GM23338 (cell line): ENCODE results near the gene SYT15. TPM values are rescaled to one million over a fixed set of nuclear protein-coding genes. Genes with fewer than 3 reads are reported as not detected.
A peak's percentile ranks its signal among the peaks of the same experiment; 100 is the strongest.
"Not testable (repeated sequence)": the region's sequence is repeated elsewhere in the genome, so short reads cannot be mapped to it uniquely, and the experiment has no call there.

Source experiments
- ATAC-seq: fragments of 200-7000 bp; cut with Tn5 transposase; 3 replicates; pipeline ENCODE4 v1.9.1; 2020
- DNase-seq: peaks from one replicate; pipeline ENCODE4 v3.0.0-alpha.2; 2015; ENCODE audit warnings: low spot score
- H2AFZ ChIP-seq: fragments of 200-600 bp; sonication (generic); 2 replicates; pipeline ENCODE4 v1.8.0; 2016; ENCODE audit warnings: antibody characterized with exemption, mild to moderate bottlenecking, moderate library complexity
- H3F3A ChIP-seq: fragments of 200-600 bp; sonication (generic); replicated peaks from 2 replicates; pipeline ENCODE4 v1.8.0; 2017; ENCODE audit warnings: antibody characterized with exemption, mixed run types, low read depth
- H3K27ac ChIP-seq: fragments of 200-600 bp; sonication (generic); 2 replicates; pipeline ENCODE4 v1.6.1; 2016; ENCODE audit warnings: low read depth
- H3K27me3 ChIP-seq: fragments of 200-600 bp; sonication (generic); 2 replicates; pipeline ENCODE4 v1.8.0; 2016; ENCODE audit warnings: mild to moderate bottlenecking, mixed run types, moderate library complexity; ENCODE audit not compliant: insufficient read depth
- H3K36me3 ChIP-seq: fragments of 200-600 bp; sonication (generic); 2 replicates; pipeline ENCODE4 v1.8.0; 2016; ENCODE audit warnings: mild to moderate bottlenecking; ENCODE audit not compliant: insufficient read depth
- H3K4me1 ChIP-seq: fragments of 200-600 bp; sonication (generic); 2 replicates; pipeline ENCODE4 v1.8.0; 2016; ENCODE audit warnings: mild to moderate bottlenecking, moderate library complexity; ENCODE audit not compliant: insufficient read depth
- H3K4me2 ChIP-seq: fragments of 200-600 bp; sonication (generic); 2 replicates; pipeline ENCODE4 v1.7.1; 2017; ENCODE audit warnings: mixed run types
- H3K4me3 ChIP-seq: fragments of 200-600 bp; sonication (generic); 2 replicates; pipeline ENCODE4 v1.6.1; 2016; ENCODE audit warnings: mixed run types
- H3K79me2 ChIP-seq: fragments of 200-600 bp; sonication (generic); replicated peaks from 2 replicates; pipeline ENCODE4 v1.8.0; 2017; ENCODE audit warnings: mild to moderate bottlenecking; ENCODE audit not compliant: insufficient read depth
- H3K9me2 ChIP-seq: fragments of 200-600 bp; sonication (generic); 2 replicates; pipeline ENCODE4 v1.8.0; 2017; ENCODE audit not compliant: insufficient read depth
- H4K20me1 ChIP-seq: fragments of 200-600 bp; sonication (generic); replicated peaks from 2 replicates; pipeline ENCODE4 v1.8.0; 2017; ENCODE audit warnings: mild to moderate bottlenecking; ENCODE audit not compliant: insufficient read depth
- H3K27ac Mint-ChIP-seq: 2 replicates; pipeline ENCODE4 v1.8.0; 2020; ENCODE audit warnings: inconsistent platforms, mild to moderate bottlenecking, moderate library complexity, mixed read lengths
- H3K27me3 Mint-ChIP-seq: 3 replicates; pipeline ENCODE4 v1.8.0; 2022; ENCODE audit warnings: low read depth, mild to moderate bottlenecking, moderate library complexity, mixed read lengths, inconsistent platforms; ENCODE audit not compliant: insufficient read depth, poor library complexity
- H3K36me3 Mint-ChIP-seq: 3 replicates; pipeline ENCODE4 v1.8.0; 2021; ENCODE audit warnings: low read depth, mild to moderate bottlenecking, inconsistent platforms, moderate library complexity, mixed read lengths
- H3K4me1 Mint-ChIP-seq: 3 replicates; pipeline ENCODE4 v1.8.0; 2020; ENCODE audit warnings: mild to moderate bottlenecking, inconsistent platforms, mixed read lengths
- H3K4me3 Mint-ChIP-seq: 3 replicates; pipeline ENCODE4 v1.8.0; 2021; ENCODE audit warnings: moderate library complexity, mild to moderate bottlenecking, inconsistent platforms, mixed read lengths
- H3K9me3 Mint-ChIP-seq: 3 replicates; pipeline ENCODE4 v1.8.0; 2020; ENCODE audit warnings: moderate library complexity, mild to moderate bottlenecking, inconsistent platforms, mixed read lengths
- CREB1 ChIP-seq: fragments of 250-450 bp; sonication (Bioruptor Pico); IDR thresholded peaks from 2 replicates; pipeline ENCODE4 v1.5.0; 2020; ENCODE audit warnings: low read depth, mild to moderate bottlenecking, moderate library complexity
- ETS1 ChIP-seq: IDR thresholded peaks from 2 replicates; pipeline ENCODE4 v1.6.1; 2016; ENCODE audit warnings: antibody characterized with exemption
- EZH2 ChIP-seq: fragments of 200-600 bp; sonication (generic); IDR thresholded peaks from one replicate; pipeline ENCODE4 v1.8.0; 2017; ENCODE audit warnings: antibody characterized with exemption, mild to moderate bottlenecking, low read depth; ENCODE audit not compliant: unreplicated experiment
- EZH2phosphoT487 ChIP-seq: fragments of 200-600 bp; sonication (generic); IDR thresholded peaks from one replicate; pipeline ENCODE4 v1.8.1; 2018; ENCODE audit warnings: antibody characterized with exemption; ENCODE audit not compliant: unreplicated experiment
- JUNB ChIP-seq: IDR thresholded peaks from one replicate; pipeline ENCODE4 v1.6.1; 2016; ENCODE audit warnings: antibody characterized with exemption; ENCODE audit not compliant: unreplicated experiment
- NANOG ChIP-seq: IDR thresholded peaks from 2 replicates; pipeline ENCODE4 v1.6.1; 2016; ENCODE audit warnings: antibody characterized with exemption, borderline replicate concordance
- ZNF114 ChIP-seq: fragments of 250-450 bp; sonication (Bioruptor Pico); IDR thresholded peaks from 2 replicates; pipeline ENCODE4 v1.5.0; 2020; ENCODE audit warnings: mild to moderate bottlenecking, moderate library complexity
- ZNF331 ChIP-seq: fragments of 250-450 bp; sonication (Bioruptor Pico); IDR thresholded peaks from 2 replicates; pipeline ENCODE4 v1.5.0; 2020; ENCODE audit warnings: low read depth, mild to moderate bottlenecking, moderate library complexity
- polyA plus RNA-seq: library from polyadenylated mRNA; unstranded; fragments of >200 nt; fragmentation: Nextera tagmentation; extraction: Ambion mirVana; gene quantifications from 2 replicates; pipeline ENCODE4 v1.2.1, GENCODE V29; 2016
- total RNA-seq: library from RNA; depleted of rRNA; stranded (reverse); fragments of >200 nt; shearing (Covaris generic); gene quantifications from 2 replicates; pipeline ENCODE4 v1.2.3, GENCODE V29; 2014
- TF ChIP-seq, protein P1 (sequence below), 2 experiments: fragments of 200-600 bp in 1 of 2; sonication (generic) in 1 of 2; conservative IDR thresholded peaks; 2 replicates each; pipeline versions ENCODE4 v1.5.1 to v1.6.1; 2016 to 2017; ENCODE audit warnings: antibody characterized with exemption in 2 of 2, low read depth in 2 of 2, mild to moderate bottlenecking in 2 of 2, moderate library complexity in 1 of 2

Gene SYT15
- total and polyA plus RNA-seq, 2 experiments from 2014 or later: 1.5 TPM; not detected in 1

- Histone ChIP-seq H3K27me3 (peaks cover 16% of the 10 kb centered on the region), H2AFZ (peak overlapping the region; percentile 56; the same call in 1 of the 2 replicates), H3F3A (0 out of 2 replicates have a peak, but pooled peaks cover 6% of the 10 kb centered on the region), H3K9me2 (peaks cover 4% of the 10 kb centered on the region; the same call in 1 of the 2 replicates), H3K79me2 (no peaks in the 10 kb centered on the region), H3K36me3 (no peaks in the 10 kb centered on the region; the same call in 1 of the 2 replicates), H3K4me3 (no peak overlapping the region), H3K27ac (no peak overlapping the region), H3K4me2 (no peak overlapping the region), H3K4me1 (peaks cover 6% of the 10 kb centered on the region; the same call in 1 of the 2 replicates), H4K20me1 (no peaks in the 10 kb centered on the region)
- Mint-ChIP-seq H3K36me3 (no peaks in the 10 kb centered on the region), H3K9me3 (peaks cover 2% of the 10 kb centered on the region; the same call in 1 of the 3 replicates), H3K27ac (no peak overlapping the region), H3K27me3 (peaks cover 11% of the 10 kb centered on the region), H3K4me1 (peaks cover 4% of the 10 kb centered on the region; the same call in 2 of the 3 replicates), H3K4me3 (no peak overlapping the region)
- ATAC-seq (no peak), DNase-seq (no peak)
- TF ChIP-seq, protein P1, sequence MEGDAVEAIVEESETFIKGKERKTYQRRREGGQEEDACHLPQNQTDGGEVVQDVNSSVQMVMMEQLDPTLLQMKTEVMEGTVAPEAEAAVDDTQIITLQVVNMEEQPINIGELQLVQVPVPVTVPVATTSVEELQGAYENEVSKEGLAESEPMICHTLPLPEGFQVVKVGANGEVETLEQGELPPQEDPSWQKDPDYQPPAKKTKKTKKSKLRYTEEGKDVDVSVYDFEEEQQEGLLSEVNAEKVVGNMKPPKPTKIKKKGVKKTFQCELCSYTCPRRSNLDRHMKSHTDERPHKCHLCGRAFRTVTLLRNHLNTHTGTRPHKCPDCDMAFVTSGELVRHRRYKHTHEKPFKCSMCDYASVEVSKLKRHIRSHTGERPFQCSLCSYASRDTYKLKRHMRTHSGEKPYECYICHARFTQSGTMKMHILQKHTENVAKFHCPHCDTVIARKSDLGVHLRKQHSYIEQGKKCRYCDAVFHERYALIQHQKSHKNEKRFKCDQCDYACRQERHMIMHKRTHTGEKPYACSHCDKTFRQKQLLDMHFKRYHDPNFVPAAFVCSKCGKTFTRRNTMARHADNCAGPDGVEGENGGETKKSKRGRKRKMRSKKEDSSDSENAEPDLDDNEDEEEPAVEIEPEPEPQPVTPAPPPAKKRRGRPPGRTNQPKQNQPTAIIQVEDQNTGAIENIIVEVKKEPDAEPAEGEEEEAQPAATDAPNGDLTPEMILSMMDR (conservative IDR thresholded peaks at IDR 0.05; ENCODE audit: low read depth in 2 of 2): no peak
- TF ChIP-seq ZNF114: no peak
- no peak for TF ChIP-seq JUNB
- TF ChIP-seq EZH2: no peak
- TF ChIP-seq ZNF331: no peak
- no peak for TF ChIP-seq CREB1 (CRISPR knock-in tag)
- no peak for TF ChIP-seq EZH2phosphoT487
- no peak for TF ChIP-seq NANOG
- TF ChIP-seq ETS1: no peak
These were observed 18.0 kb upstream of the SYT15 start for GRCh38 chr10:46560952-46561351.

DNA sequence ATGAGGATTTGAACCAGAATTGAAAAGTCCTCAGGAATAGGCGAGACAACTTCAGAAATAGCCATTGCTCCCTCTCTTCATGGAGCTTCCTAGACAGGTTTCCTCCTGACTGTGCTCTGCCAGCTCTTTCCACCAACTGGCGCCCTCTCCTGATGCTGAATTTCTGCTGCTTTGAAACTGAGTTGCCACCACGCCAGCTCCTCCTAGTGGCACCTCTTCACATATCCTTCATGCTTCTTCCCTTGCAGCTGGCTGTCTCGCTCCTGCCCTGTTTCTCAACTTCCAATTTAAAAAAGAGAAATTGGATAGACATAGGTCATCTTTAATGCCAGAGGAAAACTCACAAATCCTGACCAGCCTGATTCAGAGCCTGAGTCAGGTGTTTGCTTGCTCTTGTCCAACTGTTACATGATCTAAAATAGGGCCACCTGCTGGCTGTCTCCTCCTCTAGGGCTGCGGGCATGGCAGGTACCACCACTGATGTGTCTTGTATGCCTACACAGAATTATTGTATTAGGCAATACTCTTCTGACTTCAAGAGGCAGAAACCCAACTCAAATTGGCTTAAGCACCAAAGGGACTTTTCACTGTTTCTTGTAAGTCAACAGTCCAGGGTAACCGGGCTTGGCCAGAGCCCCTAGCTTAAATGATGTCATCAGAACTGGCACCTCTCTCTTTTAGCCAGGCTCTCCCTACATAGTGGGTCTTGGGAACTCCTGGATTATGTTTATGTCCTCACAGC, 13.2 kb upstream of the SYT15 start:
- H3K4me3 Mint-ChIP-seq, H3K9me3 Mint-ChIP-seq, H3K4me2 ChIP-seq, H4K20me1 ChIP-seq, H3K4me1 Mint-ChIP-seq, H3K4me1 ChIP-seq, H3K27me3 Mint-ChIP-seq, H3K27ac ChIP-seq, H3K9me2 ChIP-seq, H3K79me2 ChIP-seq, H2AFZ ChIP-seq, H3K4me3 ChIP-seq, H3K36me3 Mint-ChIP-seq, H3K27ac Mint-ChIP-seq, H3K36me3 ChIP-seq, H3K27me3 ChIP-seq, H3F3A ChIP-seq: not testable (repeated sequence)
- DNase-seq: peak; percentile 75
- peak; percentile 97 for ATAC-seq
- TF ChIP-seq, protein P1 (conservative IDR thresholded peaks at IDR 0.05; ENCODE audit: low read depth in 2 of 2): peak; percentile 74 to 81

GRCh38 chr10:46567151-46567550, 11.8 kb upstream of the SYT15 start:
- H3K27me3 ChIP-seq, H3K4me1 ChIP-seq, H3K36me3 Mint-ChIP-seq, H2AFZ ChIP-seq, H3K9me2 ChIP-seq, H3K4me3 Mint-ChIP-seq, H3K27ac ChIP-seq, H3K79me2 ChIP-seq, DNase-seq, H4K20me1 ChIP-seq, H3F3A ChIP-seq, H3K4me1 Mint-ChIP-seq, H3K4me3 ChIP-seq, H3K27ac Mint-ChIP-seq, H3K36me3 ChIP-seq, H3K4me2 ChIP-seq, H3K9me3 Mint-ChIP-seq, H3K27me3 Mint-ChIP-seq, ATAC-seq: not testable (repeated sequence)

DNA sequence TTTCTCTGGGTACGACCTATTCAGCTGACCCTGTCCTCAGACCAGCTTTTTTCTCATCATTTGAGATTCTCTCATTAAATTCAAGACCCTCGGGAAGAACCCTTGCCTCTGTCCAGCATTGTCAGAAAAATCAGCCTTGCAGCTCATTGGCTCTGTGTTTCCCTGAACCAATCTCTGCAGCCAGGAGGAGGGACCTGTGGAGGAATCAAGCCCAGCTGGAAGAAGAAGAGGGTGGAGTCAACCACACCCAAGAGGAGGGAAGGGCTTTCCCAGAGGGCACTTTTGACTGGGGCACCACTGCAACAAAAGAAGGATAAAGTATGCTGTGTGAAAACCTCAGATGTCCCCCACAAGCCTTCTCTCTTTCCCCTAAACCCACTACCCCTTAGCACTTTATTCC, 8.3 kb upstream of the SYT15 start:
- H3K27ac Mint-ChIP-seq, H3K27me3 Mint-ChIP-seq, H2AFZ ChIP-seq, H3K4me1 ChIP-seq, H4K20me1 ChIP-seq, H3K9me2 ChIP-seq, H3K36me3 ChIP-seq, H3K4me3 Mint-ChIP-seq, H3K27me3 ChIP-seq, H3K4me2 ChIP-seq, H3K4me1 Mint-ChIP-seq, DNase-seq, H3K9me3 Mint-ChIP-seq, H3K27ac ChIP-seq, H3K4me3 ChIP-seq, H3K36me3 Mint-ChIP-seq, H3F3A ChIP-seq, H3K79me2 ChIP-seq: not testable (repeated sequence)
- peak; percentile 44 for ATAC-seq
